GM21447 (cell line): ENCODE results near the gene MTF2.
"Not testable (repeated sequence)": the region's sequence is repeated elsewhere in the genome, so short reads cannot be mapped to it uniquely, and the experiment has no call there.

Source experiments
- ATAC-seq: cut with Tn5 transposase; IDR thresholded peaks from one replicate; pipeline ENCODE4 v1.9.1; 2021; ENCODE audit not compliant: unreplicated experiment

MTF2 gene

DNA sequence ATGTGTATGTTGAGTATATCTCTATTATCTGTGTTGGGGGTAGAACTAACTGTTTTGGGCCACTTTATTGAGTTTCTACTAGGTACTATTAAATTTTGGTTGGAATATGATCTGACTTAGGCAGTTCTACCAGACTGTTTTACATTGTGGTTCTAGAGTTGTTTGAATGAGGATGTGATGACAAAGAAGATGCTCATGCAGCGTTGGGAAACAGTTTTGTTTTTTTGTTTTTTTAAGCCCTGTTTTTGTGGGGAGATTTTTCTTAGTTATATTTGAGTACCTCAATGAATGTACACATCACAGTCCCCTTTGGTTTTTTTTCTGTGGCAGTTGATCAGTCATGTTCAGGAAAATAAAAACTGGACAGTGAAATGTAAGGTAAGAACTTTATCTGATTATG is 61.0 kb downstream of the MTF2 start:
- no peak for ATAC-seq

DNA sequence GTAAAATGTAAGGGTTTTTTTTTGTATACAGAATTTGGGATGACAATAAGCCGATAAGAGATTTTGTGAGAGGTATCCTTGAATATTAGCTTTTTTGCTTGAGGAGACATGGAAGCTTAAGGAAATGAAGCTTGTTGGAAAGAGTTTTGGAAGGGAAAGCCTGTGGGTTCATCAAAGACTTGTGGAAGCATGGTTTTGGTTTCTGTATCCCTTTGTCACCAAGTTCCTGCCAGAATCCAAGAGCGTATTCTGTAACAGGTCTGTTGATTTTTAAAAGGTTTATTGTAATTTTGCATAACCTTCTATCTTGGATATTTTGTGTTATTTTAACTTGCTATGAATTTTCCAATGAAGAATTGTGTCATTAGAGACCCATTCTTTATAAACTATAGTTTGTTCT is 63.1 kb downstream of the MTF2 start:
- ATAC-seq = no peak

DNA sequence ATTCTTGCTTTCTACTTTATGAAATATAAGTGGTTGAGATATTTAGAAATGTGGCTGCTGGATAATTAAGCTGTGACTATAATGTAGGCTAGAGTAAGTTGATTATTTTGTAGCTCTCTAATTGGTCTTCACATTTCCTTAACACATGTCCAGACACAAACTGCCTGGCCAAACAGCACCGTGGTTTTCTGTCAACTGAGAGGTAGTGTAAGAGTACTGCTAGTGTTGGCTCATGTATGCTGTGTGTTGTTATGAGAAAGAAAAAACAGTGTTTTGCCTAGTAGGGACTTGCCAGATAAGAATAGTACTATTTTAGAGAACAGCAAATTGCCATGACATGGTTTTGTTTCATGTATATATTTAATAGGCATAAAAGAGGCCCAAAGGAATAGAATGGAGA is 64.1 kb downstream of the MTF2 start:
- ATAC-seq = no peak

DNA sequence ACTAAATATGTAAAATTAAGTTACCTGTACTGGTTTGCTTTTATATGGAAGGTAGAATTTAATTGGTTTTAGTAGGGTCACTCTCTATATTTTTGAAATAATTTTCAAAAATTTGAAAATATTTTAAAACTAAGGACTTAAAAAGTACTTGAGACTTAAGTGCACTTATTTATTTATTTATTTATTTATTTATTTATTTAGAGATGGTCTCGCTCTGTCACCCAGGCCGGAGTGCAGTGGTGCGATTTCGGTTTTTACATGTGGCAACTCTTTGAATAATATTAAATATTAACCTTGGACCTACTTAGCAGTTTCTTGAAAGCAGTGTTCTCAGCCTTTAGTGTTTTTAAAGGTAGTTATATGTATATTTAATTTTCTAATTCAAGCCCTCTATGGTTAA is 64.7 kb downstream of the MTF2 start:
- no peak for ATAC-seq

DNA sequence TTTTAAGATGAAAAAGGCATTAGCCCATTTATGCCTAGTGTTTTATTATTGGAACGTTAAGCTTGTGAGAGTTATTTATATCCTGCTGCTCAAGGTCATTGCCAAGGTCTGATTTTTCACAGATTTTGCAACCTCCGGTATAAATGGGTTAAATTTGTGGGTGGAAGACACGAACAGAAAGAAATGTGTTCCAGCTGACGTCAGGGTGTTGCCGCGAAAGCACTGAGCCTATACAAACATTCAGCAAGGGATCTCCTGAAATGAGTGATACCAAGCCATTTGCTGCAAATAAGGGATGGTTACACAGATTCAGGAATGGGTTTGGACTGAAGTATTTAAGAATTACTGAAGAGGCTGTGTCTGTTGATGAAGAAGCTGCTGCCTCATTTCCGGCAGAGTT is 68.9 kb downstream of the MTF2 start:
- no peak for ATAC-seq

DNA sequence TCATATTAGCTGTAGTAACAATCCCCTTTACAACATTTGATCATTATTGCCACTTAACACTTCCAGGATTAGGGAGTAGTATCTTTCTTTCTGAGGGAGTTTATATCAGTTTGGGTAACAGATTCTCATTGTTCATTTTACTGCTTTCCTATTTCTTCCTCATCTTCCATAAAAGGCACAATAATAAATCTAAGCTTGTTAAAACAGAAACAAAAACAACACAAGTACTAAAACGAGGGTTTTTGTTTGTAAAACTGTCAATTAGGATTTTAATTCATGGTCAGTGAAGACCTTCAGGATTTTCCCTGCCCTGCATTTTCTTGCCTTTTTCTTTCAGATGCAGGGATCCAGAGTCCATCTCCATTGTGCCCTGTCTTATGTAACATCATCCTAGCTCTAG is 71.6 kb downstream of the MTF2 start:
- no peak for ATAC-seq

DNA sequence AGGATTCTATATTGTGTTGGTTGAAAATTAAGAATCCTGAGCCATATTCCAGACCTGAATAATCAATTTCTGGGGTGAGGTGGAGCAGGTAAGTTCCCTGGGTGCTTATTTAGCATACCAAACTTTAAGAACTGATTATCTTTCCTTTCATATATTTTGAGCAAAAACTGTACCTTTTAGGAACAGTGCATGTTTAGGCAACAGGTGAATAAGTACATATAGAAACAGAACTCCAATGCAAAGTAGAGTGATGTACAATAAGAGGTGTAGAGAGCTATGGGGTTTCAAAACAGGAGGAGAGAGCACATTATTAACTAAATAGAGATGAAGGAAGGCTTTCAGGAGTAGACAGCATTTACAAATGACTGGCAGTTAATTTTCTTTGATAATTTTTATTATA is 72.4 kb downstream of the MTF2 start:
- ATAC-seq = no peak

DNA sequence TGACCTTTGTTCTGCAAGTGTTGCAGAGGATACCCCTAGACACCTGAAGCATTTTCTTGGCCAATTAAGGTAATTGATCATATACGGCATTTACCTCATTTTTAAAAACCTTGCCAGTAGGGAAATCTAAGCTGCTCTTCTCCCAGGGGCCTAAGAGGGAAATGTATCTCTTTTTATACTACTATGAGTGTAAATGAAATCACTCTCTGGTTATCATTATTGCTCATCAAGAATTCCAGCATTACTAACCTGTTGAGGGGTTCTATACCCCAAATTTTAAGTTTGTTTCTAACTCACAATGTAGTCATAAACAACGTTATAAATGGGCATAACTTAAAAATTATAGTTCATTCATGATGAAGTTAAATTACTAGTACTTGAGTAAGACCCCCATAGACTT is 73.8 kb downstream of the MTF2 start:
- ATAC-seq = no peak

DNA sequence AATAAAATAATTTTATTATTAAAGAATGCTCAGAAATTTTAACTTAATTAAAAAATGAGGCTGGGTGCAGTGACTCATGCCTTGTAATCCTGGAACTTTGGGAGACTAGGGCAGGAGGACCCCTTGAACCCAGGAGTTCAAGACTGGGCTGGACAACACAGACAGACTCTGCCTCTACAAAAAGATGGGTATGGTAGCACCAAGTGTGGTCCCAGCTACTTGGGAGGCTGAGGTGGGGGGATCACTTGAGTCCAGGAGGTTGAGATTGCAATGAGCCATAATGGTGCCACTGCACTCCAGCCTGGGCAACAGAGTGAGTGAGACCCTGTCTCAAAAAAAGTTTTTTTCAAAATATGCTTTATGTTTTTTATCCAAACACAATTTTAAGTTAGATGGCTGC is 75.8 kb downstream of the MTF2 start:
- no peak for ATAC-seq

DNA sequence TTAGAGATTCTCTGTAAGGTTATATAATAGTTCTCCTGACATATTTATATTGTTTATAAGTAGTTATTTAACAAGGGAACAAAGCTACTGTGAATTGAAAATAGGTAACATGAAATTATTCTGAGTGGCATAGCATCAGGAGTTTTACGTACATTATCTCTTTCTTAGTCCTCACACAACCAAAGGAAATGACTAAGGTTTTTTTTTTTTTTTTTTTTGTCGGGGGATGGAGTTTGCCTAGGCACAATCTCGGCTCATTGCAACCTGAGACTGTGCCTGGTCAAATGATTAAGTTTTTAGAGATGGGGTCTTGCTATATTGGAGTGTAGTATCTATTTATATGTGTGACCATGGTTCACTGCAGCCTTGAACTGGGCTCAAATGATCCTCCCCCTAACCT is 76.3 kb downstream of the MTF2 start:
- ATAC-seq = no peak

DNA sequence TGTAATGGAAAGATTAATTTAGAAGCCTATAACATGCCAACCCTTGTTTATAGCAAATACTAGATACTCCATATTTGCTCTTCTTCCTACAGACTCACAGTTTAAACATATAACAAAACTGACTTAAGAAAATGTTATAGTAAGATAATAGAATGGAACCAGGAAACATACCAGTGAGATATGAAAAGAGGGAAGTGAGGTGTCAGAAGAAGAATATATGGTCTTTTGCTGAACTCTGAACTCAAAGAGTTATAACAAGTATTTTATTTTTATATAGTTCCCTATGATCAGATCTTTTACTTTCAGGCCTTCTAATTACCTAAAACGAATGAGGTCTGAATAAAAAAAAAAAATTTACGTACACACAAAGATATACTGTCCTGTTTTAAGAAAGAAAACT is 80.3 kb downstream of the MTF2 start:
- no peak for ATAC-seq

DNA sequence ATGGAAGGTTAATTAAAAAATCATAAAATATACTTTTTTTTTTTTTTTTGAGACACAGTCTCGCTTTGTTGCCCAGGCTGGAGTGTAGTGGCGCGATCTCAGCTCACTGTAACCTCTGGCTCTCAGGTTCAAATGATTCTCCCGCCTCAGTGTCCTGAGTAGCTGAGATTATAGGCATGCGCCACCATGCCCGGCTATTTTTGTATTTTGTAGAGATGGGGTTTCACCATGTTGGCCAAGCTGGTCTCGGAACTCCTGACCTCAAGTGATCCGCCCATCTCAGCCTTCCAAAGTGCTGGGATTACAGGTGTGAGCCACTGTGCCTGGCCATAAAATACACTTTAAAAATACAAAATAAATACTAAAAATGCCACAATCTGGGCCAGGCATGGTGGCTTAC is 84.2 kb downstream of the MTF2 start:
- ATAC-seq = not testable (repeated sequence)

DNA sequence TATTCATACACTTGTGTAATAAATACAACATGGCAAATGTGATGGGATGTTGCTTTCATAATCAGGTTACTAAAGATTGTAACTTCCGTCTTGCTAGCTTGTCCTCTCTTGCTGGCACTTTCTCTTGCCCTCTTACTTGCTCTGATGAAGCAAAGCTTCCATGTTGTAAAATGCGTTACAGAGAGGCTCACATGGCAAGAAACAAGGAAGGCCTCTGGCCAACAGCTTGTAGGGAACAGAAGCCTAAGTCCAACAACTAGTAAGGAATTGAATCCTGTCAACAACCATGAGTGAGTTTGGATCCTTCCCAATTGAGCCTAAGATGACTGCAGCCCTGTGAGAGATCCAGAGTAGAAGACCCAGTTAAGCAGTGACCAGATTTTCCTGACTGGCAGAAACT is 85.7 kb downstream of the MTF2 start:
- no peak for ATAC-seq

DNA sequence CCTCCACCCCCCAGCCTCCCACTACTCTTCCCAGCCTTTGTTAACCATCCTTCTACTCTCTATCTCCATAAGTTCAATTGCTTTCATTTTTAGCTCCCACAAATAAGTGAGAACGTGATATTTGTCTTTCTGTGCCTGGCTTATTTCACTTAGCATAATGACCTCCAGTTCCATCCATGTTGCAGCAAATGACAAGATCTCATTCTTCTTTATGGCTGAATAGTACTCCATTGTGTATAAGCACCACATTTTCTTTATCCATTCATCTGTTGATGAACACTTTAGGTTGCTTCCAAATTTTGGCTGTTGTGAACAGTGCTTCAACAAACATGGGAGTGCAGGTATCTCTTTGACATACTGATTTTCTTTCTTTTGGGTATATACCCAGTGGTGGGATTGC is 86.8 kb downstream of the MTF2 start:
- not testable (repeated sequence) for ATAC-seq

DNA sequence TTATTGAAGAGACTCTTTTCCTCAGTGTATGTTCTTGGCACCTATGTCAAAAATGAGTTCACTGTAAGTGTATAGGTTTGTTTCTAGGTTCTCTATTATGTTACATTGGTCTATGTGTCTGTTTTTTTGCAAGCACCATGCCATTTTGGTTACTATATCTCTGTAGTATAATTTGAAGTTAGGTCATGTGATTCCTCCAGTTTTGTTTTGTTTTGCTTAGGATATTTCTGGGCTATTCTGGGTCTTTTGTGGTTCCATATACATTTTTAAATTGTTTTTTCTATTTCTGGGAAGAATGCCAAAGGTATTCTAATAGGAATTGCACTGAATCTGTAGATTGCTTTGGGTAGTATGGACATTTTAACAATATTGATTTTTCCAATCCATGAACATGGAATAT is 87.9 kb downstream of the MTF2 start:
- ATAC-seq = no peak

DNA sequence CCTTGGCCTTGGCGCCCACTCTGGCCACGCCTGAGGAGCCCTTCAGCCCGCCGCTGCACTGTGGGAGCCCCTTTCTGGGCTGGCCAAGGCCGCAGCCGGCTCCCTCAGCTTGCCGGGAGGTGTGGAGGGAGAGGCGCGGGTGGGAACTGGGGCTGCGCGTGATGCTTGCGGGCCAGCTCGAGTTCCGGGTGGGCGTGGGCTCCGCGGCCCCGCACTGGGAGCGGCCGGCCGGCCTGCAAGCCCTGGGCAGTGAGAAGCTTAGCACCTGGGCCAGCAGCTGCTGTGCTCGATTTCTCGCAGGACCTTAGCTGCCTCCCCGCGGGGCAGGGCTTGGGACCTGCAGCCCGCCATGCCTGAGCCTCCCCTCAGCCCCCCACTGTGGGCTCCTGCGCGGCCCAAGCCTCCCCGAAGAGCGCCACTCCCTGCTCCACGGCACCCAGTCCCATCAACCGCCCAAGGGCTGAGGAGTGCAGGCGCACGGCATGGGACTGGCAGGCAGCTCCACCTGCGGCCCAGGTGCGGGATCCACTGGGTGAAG is 91.1 kb downstream of the MTF2 start:
- ATAC-seq = not testable (repeated sequence)

DNA sequence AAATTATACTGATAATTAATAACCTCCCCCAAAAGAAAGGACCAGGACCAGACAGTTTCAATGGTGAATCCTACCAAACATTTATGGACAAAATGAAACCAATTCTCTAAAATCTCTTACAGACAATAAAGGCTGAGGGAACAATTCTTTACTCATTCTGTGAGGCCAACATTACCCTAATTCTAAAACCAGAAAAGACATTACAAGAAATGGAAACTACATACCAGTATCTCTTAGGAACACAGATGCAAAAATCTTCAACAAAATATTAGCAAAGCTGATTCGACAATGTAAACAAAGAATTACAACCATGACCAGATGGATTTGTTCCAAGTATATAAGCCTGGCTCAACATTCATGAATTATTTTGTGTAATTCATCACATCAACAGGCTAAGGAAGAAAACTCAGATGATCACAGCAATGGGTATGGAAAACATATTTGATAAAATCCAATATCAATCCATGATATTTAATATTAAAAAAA is 92.5 kb downstream of the MTF2 start:
- no peak for ATAC-seq

DNA sequence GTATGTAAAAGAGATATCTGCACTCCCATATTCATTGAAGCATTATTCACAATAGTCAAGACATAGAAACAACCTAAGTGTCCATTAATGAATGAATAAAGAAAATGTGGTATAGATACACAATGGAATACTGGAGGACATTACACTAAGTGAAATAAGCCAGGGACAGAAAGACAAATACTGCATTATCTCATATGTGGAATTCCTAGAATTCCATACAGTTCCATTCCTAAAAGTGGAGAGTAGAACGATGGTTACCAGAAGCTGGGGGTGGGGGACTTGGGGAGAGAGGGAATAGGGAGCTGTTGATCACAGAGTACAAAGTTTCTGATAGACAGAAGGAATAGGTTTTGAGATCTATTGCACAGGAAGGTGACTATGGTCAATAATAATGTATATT is 93.7 kb downstream of the MTF2 start:
- no peak for ATAC-seq

DNA sequence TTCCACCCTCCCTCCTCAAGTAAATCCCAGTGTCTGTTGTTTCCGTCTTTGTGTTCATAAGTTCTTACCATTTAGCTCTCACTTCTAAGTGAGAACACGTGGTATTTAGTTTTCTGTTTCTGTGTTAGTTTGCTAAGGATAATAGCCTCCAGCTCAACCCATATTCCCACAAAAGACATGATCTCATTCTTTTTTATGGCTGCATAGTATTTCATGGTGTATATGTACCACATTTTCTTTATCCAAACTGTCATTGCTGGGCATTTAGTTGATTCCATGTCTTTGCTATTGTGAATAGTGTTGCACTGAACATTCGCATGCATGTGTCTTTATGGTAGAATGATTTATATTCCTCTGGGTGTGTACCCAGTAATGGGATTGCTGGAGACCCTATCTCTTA is 95.6 kb downstream of the MTF2 start:
- not testable (repeated sequence) for ATAC-seq

DNA sequence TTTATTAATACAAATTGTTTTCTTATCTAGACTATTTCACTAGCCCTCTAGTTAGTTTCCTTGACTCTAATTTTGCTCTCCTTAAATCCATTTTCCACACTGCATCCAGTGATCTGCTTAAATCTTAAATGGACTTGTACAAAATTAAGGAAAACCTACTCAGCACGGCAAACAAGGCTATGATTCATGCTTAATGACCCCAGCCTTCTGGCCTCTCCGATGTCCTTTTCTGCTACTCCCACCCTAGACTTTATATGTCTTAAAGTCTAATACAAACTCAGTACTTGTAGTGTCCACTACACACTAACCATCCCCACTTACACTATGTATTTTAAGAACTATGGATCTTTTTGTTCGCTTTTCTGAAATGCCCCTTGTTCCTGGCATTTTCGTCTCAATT is 98.9 kb downstream of the MTF2 start:
- no peak for ATAC-seq

DNA sequence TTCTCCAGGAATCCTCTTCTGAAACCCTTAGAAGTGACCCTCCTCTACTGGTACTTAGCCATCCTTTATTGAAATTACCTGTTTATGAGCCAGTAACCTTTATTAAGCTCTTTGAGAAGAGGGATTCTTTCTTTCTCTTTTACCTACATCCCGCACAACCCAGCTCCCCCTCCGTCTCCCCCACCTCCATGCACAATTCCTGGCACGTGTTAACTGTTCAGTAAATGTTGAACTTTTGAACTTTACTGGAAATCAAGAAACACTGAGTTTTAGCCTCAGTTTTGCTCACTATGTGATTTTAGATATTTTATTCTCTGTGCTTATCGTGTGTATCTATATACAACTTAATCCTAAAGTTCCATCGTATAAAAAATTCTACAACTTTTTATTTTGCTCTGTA is 99.3 kb downstream of the MTF2 start:
- ATAC-seq = no peak

DNA sequence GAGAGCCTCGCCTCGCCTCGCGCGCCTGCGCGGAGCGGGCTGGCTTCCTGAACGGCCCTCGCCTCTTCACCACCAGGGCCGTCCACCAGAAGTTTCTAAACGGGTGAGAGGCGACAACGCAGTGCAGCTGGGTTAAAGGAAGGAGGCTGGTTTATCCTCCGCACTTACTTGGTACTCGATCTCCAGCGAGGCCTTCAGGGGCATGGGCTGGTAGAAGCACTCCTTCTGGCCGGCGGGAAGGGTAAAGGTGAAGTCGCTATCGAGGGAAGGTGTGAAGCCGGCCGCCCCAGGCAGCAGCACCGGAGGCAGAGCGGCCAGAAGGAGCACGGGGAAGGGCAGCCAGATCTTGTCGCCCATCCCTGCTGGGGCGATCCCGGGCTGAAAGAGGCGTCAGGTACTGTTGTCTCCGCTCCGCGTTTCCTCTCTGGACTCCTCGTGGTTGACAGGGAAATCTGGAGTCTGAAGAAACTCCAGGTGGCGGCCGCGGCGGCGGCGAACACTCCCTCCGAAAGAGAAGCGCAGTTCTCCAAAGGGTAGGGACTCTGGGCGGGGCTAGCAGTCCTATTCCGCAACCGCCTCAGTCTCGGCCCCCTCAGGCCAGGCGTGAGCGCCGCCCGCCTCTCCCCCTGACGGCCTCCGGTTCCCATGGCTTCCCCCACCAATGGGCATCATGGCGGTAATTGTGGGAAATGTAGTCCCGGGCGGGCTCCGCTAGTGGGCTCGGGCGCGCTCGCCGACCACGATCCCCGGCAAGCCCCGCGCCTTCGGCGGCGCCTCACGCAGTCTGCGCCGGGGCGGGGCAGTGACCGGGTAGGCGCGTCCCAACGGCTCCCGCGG is 101.0 kb downstream of the MTF2 start, which contains the start of gene TMED5:
TSS of gene TMED5 (minus strand) at position 528 of the 837 bp plus-strand sequence. CDS start at position 357, 171 bp downstream.
- ATAC-seq = peak; percentile 83
